ENCODE data around the gene CCDC184.

CCDC184 gene

GRCh38 chr12:48189331-48190125, 6.1 kb downstream of the CCDC184 start:
- no peak overlapping the region for H3K9ac ChIP-seq (ENCODE audit: low read length in 5 of 5)
- H3K4me1 ChIP-seq (ENCODE audit: control insufficient read depth in 5 of 5, insufficient read depth in 5 of 5, low read length in 5 of 5), result peaks cover 0 to 2% (median 2%) of the 10 kb centered on the region in 5 donors
- H3K4me3 ChIP-seq (ENCODE audit: low read depth in 1 of 5, low read length in 5 of 5), result no peak overlapping the region
- H3K27ac ChIP-seq (ENCODE audit: low read depth, low read length), result no peak overlapping the region
- no peaks in the 10 kb centered on the region for H3K9me3 ChIP-seq (ENCODE audit: control insufficient read depth in 5 of 5, low read length in 5 of 5)
- no peaks in the 10 kb centered on the region for H3K36me3 ChIP-seq (ENCODE audit: control insufficient read depth in 5 of 5, insufficient read depth in 5 of 5, low read length in 5 of 5)
- H3K27me3 ChIP-seq (ENCODE audit: control insufficient read depth in 5 of 5, insufficient read depth in 4 of 5, low read length in 5 of 5), result peaks cover 11 to 25% (median 15%) of the 10 kb centered on the region in 5 donors

GRCh38 chr12:48191096-48191495, 7.7 kb downstream of the CCDC184 start:
- no peaks in the 10 kb centered on the region for H3K9me3 ChIP-seq (ENCODE audit: control insufficient read depth in 5 of 5, low read length in 5 of 5)
- no peaks in the 10 kb centered on the region for H3K36me3 ChIP-seq (ENCODE audit: control insufficient read depth in 5 of 5, insufficient read depth in 5 of 5, low read length in 5 of 5)
- no peak overlapping the region for H3K27ac ChIP-seq (ENCODE audit: low read depth, low read length)
- H3K4me3 ChIP-seq (ENCODE audit: low read depth in 1 of 5, low read length in 5 of 5), result no peak overlapping the region
- peaks cover 0 to 9% (median 4%) of the 10 kb centered on the region in 5 donors for H3K27me3 ChIP-seq (ENCODE audit: control insufficient read depth in 5 of 5, insufficient read depth in 4 of 5, low read length in 5 of 5)
- H3K4me1 ChIP-seq (ENCODE audit: control insufficient read depth in 5 of 5, insufficient read depth in 5 of 5, low read length in 5 of 5), result no peaks in the 10 kb centered on the region
- H3K9ac ChIP-seq (ENCODE audit: low read length in 5 of 5), result no peak overlapping the region

GRCh38 chr12:48192861-48193260, 9.4 kb downstream of the CCDC184 start:
- Histone ChIP-seq H3K4me1 (ENCODE audit: control insufficient read depth in 5 of 5, insufficient read depth in 5 of 5, low read length in 5 of 5) (peaks cover 0 to 8% (median 6%) of the 10 kb centered on the region in 5 donors), H3K27me3 (ENCODE audit: control insufficient read depth in 5 of 5, insufficient read depth in 4 of 5, low read length in 5 of 5) (peaks cover 0 to 5% (median 4%) of the 10 kb centered on the region in 5 donors), H3K9ac (ENCODE audit: low read length in 5 of 5) (no peak overlapping the region), H3K36me3 (ENCODE audit: control insufficient read depth in 5 of 5, insufficient read depth in 5 of 5, low read length in 5 of 5) (no peaks in the 10 kb centered on the region), H3K9me3 (ENCODE audit: control insufficient read depth in 5 of 5, low read length in 5 of 5) (no peaks in the 10 kb centered on the region), H3K27ac (ENCODE audit: low read depth, low read length) (no peak overlapping the region), H3K4me3 (ENCODE audit: low read depth in 1 of 5, low read length in 5 of 5) (no peak overlapping the region)

GRCh38 chr12:48193623-48194022, 10.2 kb downstream of the CCDC184 start:
- Histone ChIP-seq H3K27ac (ENCODE audit: low read depth, low read length) (no peak overlapping the region), H3K36me3 (ENCODE audit: control insufficient read depth in 5 of 5, insufficient read depth in 5 of 5, low read length in 5 of 5) (no peaks in the 10 kb centered on the region), H3K9ac (ENCODE audit: low read length in 5 of 5) (no peak overlapping the region), H3K27me3 (ENCODE audit: control insufficient read depth in 5 of 5, insufficient read depth in 4 of 5, low read length in 5 of 5) (peaks cover 0 to 5% (median 4%) of the 10 kb centered on the region in 5 donors), H3K4me1 (ENCODE audit: control insufficient read depth in 5 of 5, insufficient read depth in 5 of 5, low read length in 5 of 5) (peaks cover 0 to 14% (median 10%) of the 10 kb centered on the region in 5 donors), H3K4me3 (ENCODE audit: low read depth in 1 of 5, low read length in 5 of 5) (no peak overlapping the region), H3K9me3 (ENCODE audit: control insufficient read depth in 5 of 5, low read length in 5 of 5) (no peaks in the 10 kb centered on the region)

GRCh38 chr12:48194799-48195201, 11.4 kb downstream of the CCDC184 start:
- Histone ChIP-seq H3K36me3 (ENCODE audit: control insufficient read depth in 5 of 5, insufficient read depth in 5 of 5, low read length in 5 of 5) (no peaks in the 10 kb centered on the region), H3K27ac (ENCODE audit: low read depth, low read length) (no peak overlapping the region), H3K27me3 (ENCODE audit: control insufficient read depth in 5 of 5, insufficient read depth in 4 of 5, low read length in 5 of 5) (peaks cover 0 to 5% (median 4%) of the 10 kb centered on the region in 5 donors), H3K9me3 (ENCODE audit: control insufficient read depth in 5 of 5, low read length in 5 of 5) (no peaks in the 10 kb centered on the region), H3K4me1 (ENCODE audit: control insufficient read depth in 5 of 5, insufficient read depth in 5 of 5, low read length in 5 of 5) (peaks cover 0 to 26% (median 16%) of the 10 kb centered on the region in 5 donors), H3K4me3 (ENCODE audit: low read depth in 1 of 5, low read length in 5 of 5) (no peak overlapping the region), H3K9ac (ENCODE audit: low read length in 5 of 5) (no peak overlapping the region)

- H3K4me3 ChIP-seq (ENCODE audit: low read depth in 1 of 5, low read length in 5 of 5), result peak overlapping the region; percentile 77 to 98 (median 92)
- H3K4me1 ChIP-seq (ENCODE audit: control insufficient read depth in 5 of 5, insufficient read depth in 5 of 5, low read length in 5 of 5), result peaks cover 0 to 34% (median 18%) of the 10 kb centered on the region in 5 donors
- peak overlapping the region; percentile 62 to 100 (median 91) for H3K9ac ChIP-seq (ENCODE audit: low read length in 5 of 5)
- peaks cover 0 to 4% (median 0%) of the 10 kb centered on the region in 5 donors for H3K27me3 ChIP-seq (ENCODE audit: control insufficient read depth in 5 of 5, insufficient read depth in 4 of 5, low read length in 5 of 5)
- H3K9me3 ChIP-seq (ENCODE audit: control insufficient read depth in 5 of 5, low read length in 5 of 5), result peaks cover 0 to 3% (median 0%) of the 10 kb centered on the region in 5 donors
- no peaks in the 10 kb centered on the region for H3K36me3 ChIP-seq (ENCODE audit: control insufficient read depth in 5 of 5, insufficient read depth in 5 of 5, low read length in 5 of 5)
- peak overlapping the region; percentile 99 for H3K27ac ChIP-seq (ENCODE audit: low read depth, low read length)
These were observed 14.1 kb downstream of the CCDC184 start for GRCh38 chr12:48197549-48197970.

GRCh38 chr12:48197971-48198671, 14.7 kb downstream of the CCDC184 start:
- Histone ChIP-seq H3K4me3 (ENCODE audit: low read depth in 1 of 5, low read length in 5 of 5) (peak overlapping the region; percentile 77 to 98 (median 92)), H3K9me3 (ENCODE audit: control insufficient read depth in 5 of 5, low read length in 5 of 5) (peaks cover 0 to 3% (median 0%) of the 10 kb centered on the region in 5 donors), H3K27ac (ENCODE audit: low read depth, low read length) (peak overlapping the region; percentile 99), H3K36me3 (ENCODE audit: control insufficient read depth in 5 of 5, insufficient read depth in 5 of 5, low read length in 5 of 5) (no peaks in the 10 kb centered on the region), H3K27me3 (ENCODE audit: control insufficient read depth in 5 of 5, insufficient read depth in 4 of 5, low read length in 5 of 5) (peaks cover 0 to 4% (median 0%) of the 10 kb centered on the region in 5 donors), H3K4me1 (ENCODE audit: control insufficient read depth in 5 of 5, insufficient read depth in 5 of 5, low read length in 5 of 5) (peaks cover 0 to 34% (median 18%) of the 10 kb centered on the region in 5 donors), H3K9ac (ENCODE audit: low read length in 5 of 5) (peak overlapping the region; percentile 89 to 100 (median 99))

GRCh38 chr12:48198672-48198971, 15.2 kb downstream of the CCDC184 start:
- Histone ChIP-seq H3K4me1 (ENCODE audit: control insufficient read depth in 5 of 5, insufficient read depth in 5 of 5, low read length in 5 of 5) (peaks cover 0 to 34% (median 18%) of the 10 kb centered on the region in 5 donors), H3K9me3 (ENCODE audit: control insufficient read depth in 5 of 5, low read length in 5 of 5) (peaks cover 0 to 4% (median 0%) of the 10 kb centered on the region in 5 donors), H3K4me3 (ENCODE audit: low read depth in 1 of 5, low read length in 5 of 5) (peak overlapping the region; percentile 77 to 98 (median 92))

GRCh38 chr12:48198985-48199384, 15.5 kb downstream of the CCDC184 start:
- H3K9ac ChIP-seq (ENCODE audit: low read length in 5 of 5), result peak overlapping the region in 4 of 5 donors; percentile 89 to 100 (median 98)
- peaks cover 0 to 4% (median 0%) of the 10 kb centered on the region in 5 donors for H3K27me3 ChIP-seq (ENCODE audit: control insufficient read depth in 5 of 5, insufficient read depth in 4 of 5, low read length in 5 of 5)
- peaks cover 0 to 34% (median 18%) of the 10 kb centered on the region in 5 donors for H3K4me1 ChIP-seq (ENCODE audit: control insufficient read depth in 5 of 5, insufficient read depth in 5 of 5, low read length in 5 of 5)
- H3K9me3 ChIP-seq (ENCODE audit: control insufficient read depth in 5 of 5, low read length in 5 of 5), result peaks cover 0 to 6% (median 4%) of the 10 kb centered on the region in 5 donors
- peak overlapping the region; percentile 77 to 98 (median 92) for H3K4me3 ChIP-seq (ENCODE audit: low read depth in 1 of 5, low read length in 5 of 5)
- peak overlapping the region; percentile 99 for H3K27ac ChIP-seq (ENCODE audit: low read depth, low read length)
- no peaks in the 10 kb centered on the region for H3K36me3 ChIP-seq (ENCODE audit: control insufficient read depth in 5 of 5, insufficient read depth in 5 of 5, low read length in 5 of 5)

More at GRCh38 chr12:48198672-48198971, 15.2 kb downstream of the CCDC184 start:
- Histone ChIP-seq H3K27ac (ENCODE audit: low read depth, low read length) (peak overlapping the region; percentile 99), H3K36me3 (ENCODE audit: control insufficient read depth in 5 of 5, insufficient read depth in 5 of 5, low read length in 5 of 5) (no peaks in the 10 kb centered on the region), H3K9ac (ENCODE audit: low read length in 5 of 5) (peak overlapping the region; percentile 89 to 100 (median 99)), H3K27me3 (ENCODE audit: control insufficient read depth in 5 of 5, insufficient read depth in 4 of 5, low read length in 5 of 5) (peaks cover 0 to 4% (median 0%) of the 10 kb centered on the region in 5 donors)
